Stimulated activated CD8-positive, alpha-beta memory T cell treated with anti-CD3 and anti-CD28 coated beads, Interleukin-7, amount 100 ng/mL, for 4 hours (primary cell): Measurements from ENCODE around the gene MAST4.

ENCODE experiments used
- DNase-seq, 2 donors: peaks; one replicate each; pipeline ENCODE4 v3.0.0-alpha.2; 2020; ENCODE audit warnings: low read depth in 2 of 2

MAST4 gene

DNA sequence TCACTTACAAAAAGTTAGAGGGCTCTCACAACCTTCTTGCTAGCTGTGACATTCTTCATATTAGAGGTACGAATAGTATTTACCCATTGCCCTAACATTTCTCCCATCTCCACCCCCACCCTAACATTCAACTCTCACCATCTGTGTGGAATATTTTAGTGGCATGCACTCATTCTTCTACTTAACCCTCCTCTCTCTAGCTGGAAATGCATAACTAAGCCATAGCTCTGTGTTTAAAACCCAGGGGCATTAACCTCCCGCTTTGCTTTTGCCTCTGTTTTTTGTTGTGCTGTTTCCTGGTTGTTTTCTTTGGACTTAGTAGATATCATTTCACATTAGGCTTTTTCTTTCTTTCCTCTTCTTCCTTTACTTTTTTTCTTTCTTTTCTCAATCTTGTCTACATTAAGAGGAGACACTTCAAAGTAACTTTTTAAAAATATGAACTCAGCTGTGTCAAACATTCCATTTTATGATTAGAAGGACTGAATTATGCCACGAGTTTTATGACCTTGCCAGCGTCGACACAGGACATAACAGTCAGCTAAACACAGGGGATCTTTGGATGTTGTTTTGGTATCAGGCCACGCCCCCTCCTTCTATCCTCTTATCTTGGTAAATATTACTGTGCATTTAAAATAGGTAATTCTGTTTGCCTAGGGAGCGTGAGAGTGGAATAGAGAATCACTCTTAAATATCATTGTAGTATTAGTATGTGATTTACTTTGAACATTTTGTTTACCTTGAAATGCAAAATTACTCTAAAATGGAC lies 364.4 kb downstream of the MAST4 start:
- DNase-seq: no peak

DNA sequence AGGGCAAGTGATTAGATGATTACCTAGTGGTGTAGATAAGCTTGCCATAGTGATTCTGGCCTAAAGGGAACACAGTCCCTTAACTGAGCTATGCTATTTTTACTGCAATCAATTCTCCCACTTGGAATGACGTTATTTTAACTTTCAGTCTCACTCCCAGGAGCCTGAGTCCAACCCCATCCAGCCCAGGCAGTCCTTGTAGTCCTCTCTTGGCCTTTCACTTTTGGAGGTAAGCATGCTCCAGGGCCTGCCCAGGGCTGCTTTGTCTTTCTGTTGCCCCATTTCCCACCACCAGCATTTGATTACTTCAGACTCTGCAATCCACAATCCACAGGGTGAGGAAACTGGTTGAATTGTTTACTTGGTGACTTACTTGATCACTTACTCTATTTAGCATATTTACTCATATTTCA lies 367.4 kb downstream of the MAST4 start:
- DNase-seq: no peak

DNA sequence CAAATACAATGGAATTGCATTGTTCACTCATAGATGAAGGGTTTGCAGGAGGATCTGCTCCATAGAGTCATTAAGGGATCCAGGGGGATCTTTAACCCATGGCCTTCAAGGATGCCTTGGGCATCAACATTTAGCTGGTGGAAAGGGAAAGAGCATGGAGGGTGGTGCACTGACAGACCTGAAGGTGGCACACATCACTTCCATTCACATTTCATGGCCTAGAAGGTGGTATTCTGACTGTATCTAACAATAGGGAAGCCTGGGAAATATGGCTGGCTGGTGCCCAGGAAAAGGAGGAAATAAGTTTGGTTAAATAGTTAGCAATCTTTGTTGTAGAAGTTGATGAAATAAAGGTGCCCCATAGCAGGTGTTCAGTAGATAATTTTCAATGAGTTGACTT lies 370.2 kb downstream of the MAST4 start:
- no peak for DNase-seq

DNA sequence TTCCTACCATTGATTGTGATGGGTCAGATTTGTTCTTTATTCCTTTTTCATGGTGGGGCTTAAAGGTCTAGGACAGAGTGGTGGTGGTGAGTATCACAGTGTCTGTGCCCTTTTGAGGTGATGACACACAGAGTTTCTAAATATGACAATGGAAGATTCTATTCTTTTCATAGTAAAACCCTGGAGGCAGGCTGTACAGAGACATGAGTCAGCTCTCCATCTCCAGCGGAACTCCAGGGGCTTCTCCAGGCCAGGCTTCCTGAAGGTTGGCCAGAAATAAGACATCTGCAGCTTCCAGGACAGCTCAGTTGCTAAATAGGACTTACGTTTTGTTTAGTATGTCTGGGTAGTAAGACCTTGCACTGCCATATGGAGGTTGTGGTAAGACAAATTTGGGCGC lies 370.9 kb downstream of the MAST4 start:
- DNase-seq: no peak

DNA sequence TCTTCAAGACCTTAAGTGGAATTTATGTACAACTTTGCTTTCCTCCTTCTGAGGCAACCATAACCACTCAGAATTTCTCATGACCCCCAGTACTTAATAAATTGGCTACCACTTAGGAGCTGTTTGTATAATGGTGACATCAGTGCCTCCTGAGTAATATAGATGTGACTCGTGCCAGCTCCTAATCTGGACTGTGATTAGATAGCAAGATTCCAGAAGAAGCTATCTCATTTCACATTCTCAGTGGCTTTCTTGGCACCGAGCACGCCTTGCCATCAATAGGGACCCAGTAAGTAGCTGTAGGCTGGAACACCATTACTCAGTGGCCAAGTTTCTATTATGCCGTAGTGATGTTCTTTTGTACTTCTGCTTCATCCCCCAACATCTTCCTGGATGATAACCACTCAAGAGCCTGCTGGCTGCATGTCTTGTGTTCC lies 371.7 kb downstream of the MAST4 start:
- DNase-seq: no peak

DNA sequence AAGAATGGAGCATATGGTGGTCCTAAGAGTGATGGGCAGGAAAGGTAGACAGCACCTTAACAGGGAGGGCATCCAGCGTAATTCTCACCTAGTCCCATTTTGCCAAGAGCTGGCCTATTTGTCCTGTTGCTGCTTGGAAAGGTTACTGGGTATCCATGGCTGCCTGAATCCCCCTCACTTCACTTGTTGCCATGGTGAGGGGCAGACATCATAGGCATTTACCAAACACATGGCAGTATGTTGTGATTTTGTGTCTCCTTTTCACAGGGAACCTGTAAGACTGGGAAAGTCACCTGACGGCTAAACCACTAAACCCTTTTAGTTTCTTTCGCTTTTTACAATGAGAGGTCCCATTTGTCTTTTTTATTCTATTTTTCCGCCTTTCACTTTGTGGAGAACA lies 373.3 kb downstream of the MAST4 start:
- DNase-seq: no peak

DNA sequence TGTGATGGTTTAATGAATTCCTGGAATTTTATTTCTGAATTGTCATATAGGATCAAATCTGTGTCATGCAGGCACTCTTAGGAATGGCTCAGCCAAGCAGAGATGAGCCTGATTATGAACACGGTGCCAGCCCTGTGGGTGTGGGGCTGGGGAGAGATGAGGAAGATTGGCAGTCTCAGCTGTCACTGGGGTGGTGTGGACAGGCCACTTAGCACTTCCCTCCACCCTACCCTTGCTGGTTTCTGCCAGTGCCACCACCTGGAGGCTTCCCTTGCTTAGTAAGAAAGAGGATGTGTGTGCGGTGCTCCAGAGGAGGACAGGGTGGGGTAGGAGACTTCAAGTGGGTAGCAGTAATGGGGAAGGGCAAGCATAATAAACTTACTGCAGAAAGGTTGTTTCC lies 373.8 kb downstream of the MAST4 start:
- no peak for DNase-seq

DNA sequence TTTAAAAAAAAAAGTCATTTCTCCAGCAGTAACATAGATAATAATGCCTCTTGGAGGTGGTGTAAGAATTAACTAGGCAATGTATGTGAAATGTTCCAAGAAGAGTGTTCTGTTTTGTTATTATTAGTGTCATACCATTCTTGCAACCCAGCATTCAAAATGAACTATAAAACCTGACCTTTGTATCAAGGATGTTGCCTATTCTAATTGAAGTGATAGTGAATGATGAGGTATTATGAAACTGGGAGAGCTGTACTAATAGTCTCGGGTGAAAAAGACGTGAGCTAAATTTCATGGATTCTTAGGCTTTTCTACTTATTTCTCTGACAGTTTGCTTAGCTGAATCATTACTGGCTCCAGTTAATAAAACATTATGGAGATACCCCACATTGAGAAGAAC lies 375.8 kb downstream of the MAST4 start:
- DNase-seq: no peak

DNA sequence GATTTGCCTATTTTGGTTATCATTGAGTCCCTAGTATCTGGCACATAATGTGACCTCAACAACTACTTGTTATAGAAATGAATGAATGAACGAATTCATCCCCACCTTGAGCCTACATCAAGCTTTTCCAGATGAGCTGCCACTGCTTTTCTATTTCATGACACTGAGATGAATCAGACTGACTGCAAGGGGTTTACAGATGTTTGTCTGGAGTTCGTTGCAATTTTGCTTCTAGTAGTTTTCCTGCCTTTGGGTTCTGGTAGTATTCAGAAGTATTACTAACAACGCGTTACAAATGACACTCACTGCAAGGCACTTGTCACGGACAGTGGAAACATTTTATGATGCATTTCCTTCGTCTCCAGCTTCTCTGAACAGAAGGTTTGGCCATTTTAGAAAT lies 378.1 kb downstream of the MAST4 start:
- no peak for DNase-seq

DNA sequence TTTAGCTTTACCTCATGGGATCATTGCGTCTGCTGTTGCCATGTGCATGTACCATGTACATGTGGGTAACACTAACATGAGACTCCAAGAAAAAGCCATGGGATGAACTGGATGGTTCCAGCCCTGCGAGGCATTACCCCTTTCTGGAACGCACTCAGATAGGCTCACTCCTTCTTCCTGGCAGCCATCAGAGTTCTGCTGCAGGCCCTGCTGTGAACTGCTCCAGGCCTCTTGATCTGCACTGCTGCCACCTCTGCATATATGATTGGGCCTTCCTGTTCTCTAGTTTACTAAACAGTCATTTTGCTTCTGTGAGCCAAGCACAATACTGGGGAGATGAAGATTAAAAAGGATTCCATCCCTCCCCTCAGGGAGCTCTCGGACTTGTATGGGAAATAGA lies 379.9 kb downstream of the MAST4 start:
- no peak for DNase-seq

DNA sequence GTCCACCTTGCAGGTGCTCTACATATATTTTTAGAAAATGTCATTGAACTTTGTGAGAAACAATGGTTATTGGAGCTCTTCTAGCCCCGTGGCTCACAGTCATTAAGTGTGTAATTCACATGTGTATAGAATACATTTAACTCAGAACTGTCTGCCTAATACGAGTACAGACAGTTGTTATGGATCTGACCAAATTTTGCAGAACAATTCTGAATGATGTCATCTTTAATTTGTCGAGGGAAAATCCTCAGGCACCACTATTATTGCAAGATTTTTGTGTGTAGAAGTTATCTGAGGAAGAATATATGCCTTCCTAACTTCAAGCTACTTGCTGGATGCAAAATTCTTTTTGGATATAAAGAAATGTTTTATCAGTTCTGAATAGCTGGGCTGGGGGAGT lies 383.5 kb downstream of the MAST4 start:
- DNase-seq: no peak

DNA sequence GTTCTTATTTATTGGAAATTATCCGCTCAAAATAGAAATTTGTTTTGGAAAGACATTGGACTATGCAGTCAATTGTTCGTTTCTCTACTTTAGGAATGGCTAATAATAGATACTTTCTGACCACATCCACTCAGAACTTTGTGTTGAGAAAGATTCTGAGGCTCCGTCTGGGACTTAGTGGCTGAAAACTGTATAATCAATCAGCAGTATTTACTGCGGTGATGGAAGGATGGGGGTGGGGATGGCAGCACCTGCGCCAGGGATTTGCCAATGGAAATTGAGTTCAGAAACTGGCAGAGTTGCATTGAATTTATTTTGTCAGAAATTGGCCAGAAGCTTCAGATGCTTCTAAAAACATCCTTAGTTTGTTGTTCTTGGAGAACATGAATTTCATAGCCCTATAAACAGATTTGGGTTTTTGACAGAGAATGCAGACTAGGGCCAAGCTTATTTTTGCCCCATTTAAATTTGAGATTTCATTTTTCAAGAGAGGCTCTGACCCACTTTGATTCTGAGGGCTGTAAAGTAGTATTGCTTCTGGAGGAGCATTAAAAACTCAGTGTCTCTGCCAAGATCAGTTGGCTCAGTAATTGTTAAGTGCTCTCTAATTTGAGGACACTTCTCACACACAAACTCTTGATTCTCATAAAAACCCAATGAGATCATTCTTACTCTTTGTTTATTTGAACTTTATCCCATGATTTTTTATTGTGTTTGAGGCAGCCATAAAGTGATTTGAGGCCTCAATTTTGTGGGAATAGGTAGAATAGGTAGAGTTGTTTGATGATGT lies 385.3 kb downstream of the MAST4 start:
- no peak for DNase-seq

DNA sequence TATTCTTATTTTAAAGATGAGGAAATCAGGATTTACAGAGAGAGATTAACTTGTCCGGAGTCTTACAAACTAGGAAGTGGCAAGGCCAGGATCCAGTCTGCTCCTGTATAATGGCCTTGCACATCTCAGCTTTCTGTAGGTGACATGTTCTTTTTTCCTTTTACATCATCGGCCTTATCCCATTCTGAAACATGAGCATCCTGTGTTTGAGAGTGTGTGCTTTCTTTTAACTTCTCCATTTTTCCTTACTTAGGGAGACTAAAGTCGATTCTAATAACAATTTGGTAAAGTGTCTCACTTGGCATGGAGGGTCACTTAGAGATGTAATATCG lies 385.8 kb downstream of the MAST4 start:
- no peak for DNase-seq

DNA sequence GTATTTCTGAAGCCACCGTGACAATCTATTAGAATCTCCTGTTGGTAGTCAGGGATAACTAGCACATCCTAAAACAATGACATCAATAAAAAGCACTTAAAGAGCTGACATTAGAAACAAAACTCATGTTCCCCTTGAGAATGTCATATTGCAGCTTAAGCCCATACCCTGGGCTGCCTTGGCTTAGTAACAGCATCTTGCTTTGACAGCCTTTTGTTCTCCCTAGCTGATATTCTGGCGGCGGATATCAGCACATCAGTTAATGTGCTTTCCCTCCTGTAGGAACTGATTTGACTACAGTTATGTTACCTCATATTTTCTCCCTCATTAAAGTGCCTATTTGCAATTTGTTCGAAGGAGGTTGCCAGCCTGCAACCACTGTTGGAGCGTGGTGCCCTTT lies 386.3 kb downstream of the MAST4 start:
- DNase-seq: no peak

DNA sequence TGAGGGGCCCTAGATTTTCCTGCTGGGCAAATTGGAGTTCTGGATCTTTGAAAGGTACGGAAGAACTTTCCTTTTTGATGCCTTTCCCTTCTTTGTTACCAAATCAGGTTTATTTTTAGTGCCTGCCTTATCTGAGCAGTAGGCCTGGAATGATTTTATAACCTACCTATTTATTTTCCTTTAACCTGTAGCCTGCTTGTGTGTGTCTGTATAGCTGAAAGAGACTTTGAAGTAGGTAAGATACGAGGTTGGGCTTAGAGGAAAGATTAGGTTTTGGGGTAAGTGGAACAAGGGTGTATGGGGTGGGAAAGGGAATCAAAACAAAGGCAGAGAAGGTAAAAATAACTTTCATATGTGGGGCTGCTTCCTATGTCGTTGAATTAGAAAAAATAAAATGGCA lies 389.2 kb downstream of the MAST4 start:
- no peak for DNase-seq

DNA sequence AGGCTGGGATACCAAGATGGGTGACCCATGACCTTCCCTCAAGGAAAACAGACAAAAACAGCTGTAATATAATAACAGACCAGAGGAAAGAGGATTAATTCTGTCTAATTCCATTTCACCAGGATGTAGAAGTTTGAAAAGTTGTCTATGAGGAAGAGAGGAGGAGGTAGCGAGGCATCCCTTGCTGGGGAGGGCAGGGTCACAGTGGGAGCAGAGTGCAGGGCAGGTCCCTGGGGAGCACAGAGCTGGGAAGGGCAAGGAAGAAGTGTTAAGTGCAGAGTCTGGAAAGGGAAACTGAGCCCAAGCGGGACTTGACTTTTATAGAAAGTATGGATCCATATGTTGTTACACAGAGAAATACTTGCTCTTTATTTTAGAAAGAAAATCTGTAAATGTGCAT lies 389.8 kb downstream of the MAST4 start:
- no peak for DNase-seq

DNA sequence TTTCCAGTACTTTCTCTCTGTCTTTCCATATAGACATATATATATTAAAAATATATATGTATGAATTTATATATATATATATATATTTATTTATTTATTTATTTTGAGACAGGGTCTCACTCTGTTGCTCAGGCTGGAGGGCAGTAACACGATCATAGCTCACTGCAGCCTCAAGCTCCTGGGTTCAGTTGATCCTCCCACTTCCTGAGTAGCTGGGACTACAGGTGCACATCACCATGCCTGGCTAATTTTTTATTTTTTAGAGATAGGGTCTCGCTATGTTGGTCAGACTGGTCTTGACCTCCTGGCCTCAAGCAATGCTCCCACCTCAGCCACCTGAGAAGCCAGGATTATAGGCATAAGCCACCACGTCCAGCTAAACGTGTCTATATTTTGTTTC lies 390.3 kb downstream of the MAST4 start:
- no peak for DNase-seq

DNA sequence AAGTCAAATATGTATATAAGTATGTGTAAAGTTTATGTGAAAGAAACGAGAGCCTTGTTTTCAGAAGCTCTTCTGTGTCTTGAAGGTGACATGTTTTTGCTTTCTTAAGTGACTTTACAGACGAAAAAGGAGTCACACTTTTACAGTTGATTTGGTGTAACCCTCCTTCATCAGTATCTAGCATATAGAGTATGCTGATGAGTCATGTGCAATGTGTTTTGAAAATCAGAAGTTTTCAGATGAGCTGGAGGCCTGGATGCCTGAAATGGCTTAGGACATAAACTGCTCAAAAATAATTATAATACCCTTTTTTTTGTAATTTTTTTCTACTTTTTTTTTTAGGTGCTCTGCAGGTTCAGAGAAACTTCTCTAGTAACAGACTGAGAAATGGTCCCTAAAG lies 390.9 kb downstream of the MAST4 start:
- no peak for DNase-seq

DNA sequence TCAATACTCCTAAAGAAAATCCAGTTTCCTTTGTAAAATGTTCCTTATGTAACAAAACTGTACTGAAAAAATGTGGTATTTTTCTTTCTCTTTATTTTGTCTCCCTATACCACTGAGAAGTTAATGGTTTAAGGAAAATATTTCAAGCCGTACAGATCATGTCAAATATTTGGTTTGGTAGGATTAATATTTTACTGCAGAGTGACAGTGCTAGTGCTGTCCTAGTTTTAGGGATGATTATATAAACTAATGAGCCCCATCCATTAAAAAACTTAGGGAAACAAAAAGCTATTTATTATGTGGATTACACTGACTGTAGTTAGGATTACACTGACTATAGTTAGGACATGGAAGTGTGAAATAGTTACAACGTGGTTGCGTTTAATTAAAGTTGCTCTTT lies 391.3 kb downstream of the MAST4 start:
- no peak for DNase-seq

DNA sequence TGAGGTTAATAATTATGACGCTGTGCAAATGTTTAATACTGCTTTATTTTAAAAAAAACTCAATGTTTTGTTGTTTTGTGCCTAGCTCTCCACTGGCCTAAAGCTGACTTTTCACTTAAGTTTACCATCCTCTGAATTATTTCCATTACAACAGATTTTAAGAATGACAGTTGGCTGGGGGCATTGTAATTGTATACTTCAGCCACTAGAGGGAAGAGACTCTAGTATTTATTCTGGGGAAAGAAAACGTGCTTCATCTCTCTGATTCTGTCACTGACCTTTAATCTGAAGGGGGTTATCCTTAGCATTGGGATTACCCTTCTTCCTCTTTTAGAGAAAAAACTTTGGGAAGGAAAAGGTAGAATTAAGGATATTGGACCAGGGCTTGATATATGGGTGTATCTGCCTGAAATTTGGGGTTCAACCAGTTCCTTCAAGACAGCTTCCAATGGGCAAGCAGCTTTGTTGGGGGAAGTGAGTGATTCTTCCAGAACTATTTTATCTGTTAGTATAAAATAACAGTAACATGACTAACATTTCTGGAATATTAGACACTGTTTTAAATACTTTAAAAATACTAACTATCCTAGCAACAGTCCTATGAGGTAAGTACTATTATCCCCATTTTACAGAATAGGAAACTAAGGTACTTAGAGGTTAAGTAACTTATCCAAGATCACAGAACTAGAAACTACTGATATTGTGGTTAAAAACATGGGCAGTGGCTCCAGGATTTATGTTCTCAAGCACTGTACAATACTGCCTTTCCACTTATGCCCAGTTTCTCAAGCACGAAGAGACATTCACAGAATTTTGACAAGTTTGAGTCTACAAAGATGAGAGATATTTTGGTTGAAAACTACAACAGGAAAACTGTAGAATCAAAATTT lies 392.0 kb downstream of the MAST4 start:
- no peak for DNase-seq

DNA sequence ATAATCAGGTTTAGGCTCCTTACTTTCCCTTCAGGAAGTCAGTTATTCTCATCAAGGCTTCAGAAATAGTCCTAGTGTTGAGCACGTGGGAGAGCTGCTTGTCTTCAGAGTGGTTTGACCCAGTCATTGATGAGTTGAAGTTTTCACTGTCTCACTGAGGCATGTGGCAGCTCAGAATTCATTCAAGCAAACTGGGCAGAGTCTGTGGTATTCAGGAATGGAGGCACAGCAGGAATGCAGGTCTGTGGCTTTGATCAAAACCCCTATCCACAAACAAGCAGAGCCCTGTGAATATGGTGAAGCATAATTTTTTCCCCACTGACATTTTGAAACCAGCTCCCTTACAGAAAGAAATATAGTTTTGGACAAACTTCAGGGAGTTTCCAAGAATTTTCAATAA lies 393.1 kb downstream of the MAST4 start:
- DNase-seq: no peak

DNA sequence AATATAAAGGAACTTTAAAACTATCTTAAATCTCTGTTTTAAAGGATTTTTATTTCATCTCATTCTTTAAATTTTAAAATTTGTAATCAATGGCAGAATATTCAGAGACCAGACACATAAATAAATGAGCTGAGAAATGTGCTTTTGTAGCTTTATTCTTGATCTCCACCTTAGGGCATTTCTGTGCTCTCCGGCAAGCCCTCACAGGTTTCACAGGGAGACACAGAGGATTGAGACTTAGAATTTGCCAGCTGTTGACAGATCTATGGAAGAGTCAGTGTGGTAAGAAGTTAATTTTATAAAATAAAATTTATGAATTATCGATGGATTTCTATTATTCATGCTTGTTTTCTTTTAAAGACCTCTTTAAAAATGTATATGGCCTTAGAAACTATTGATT lies 393.6 kb downstream of the MAST4 start:
- DNase-seq: no peak

DNA sequence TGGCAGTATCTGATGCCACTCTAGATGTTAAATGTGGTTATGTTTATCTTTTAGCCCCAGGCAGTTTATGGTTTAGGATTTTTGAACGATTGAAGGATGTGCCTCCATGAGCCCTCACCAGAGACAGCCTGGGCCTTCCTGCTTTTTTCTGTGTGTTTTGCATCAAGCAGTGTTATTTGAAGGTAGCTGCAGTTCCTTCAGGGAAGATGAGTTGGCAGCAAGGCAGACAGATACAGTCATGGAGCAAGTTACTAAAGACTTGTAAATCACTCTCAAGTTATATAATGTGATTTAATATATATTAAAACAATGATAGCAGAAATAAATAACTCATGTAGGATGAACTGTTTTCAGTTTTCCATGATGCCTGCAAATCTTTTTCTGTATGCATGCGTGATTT lies 395.6 kb downstream of the MAST4 start:
- DNase-seq: no peak
